G401.6 (cell line): ENCODE data around the gene KIF9.
"Not testable (repeated sequence)": the region's sequence is repeated elsewhere in the genome, so short reads cannot be mapped to it uniquely, and the experiment has no call there.

Source experiments
- FAIRE-seq: peaks from 2 replicates; lab custom pipeline; 2012; peaks lifted over from hg19 to GRCh38; lab: Jason Lieb, UNC

The KIF9 gene, protein sequence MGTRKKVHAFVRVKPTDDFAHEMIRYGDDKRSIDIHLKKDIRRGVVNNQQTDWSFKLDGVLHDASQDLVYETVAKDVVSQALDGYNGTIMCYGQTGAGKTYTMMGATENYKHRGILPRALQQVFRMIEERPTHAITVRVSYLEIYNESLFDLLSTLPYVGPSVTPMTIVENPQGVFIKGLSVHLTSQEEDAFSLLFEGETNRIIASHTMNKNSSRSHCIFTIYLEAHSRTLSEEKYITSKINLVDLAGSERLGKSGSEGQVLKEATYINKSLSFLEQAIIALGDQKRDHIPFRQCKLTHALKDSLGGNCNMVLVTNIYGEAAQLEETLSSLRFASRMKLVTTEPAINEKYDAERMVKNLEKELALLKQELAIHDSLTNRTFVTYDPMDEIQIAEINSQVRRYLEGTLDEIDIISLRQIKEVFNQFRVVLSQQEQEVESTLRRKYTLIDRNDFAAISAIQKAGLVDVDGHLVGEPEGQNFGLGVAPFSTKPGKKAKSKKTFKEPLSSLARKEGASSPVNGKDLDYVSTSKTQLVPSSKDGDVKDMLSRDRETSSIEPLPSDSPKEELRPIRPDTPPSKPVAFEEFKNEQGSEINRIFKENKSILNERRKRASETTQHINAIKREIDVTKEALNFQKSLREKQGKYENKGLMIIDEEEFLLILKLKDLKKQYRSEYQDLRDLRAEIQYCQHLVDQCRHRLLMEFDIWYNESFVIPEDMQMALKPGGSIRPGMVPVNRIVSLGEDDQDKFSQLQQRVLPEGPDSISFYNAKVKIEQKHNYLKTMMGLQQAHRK

DNA sequence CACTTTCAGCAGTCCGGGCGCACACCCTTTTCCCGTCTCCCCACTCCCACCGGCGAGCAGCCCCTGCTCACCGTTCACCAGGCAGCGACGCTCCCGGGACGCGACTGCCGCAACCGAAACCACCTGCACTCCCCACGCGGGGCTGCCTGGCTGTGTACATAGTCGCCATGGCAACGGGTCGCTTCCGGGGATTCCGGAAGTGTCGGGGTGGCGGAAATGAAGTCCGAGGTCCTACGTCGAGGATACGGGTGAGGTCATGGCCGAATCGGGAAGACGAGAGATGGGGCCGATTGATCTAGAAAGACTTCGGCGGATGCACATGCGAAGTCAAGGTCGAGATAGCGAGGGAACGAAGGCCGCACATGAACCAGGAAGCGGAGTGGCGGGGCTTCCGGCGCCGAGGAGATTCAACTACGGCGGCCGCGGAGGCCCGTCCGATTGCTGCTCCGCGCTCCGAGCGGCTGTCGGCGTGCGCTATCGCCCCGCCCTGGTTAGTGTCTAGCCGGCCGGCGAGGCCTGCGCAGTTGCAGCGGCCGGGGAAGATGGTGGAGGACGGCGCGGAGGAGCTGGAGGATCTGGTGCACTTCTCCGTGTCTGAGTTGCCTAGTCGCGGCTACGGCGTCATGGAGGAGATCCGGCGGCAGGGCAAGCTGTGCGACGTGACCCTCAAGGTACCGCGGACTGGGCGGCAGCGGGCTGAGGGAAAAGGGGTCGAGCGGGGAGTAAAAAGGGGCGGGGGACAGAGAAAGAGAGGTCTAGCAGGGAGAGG lies at the start of gene KIF9, which contains the start of gene KLHL18:
TSS of gene KIF9 (minus strand) at position 376 of the 769 bp plus-strand sequence. CDS start 5,425 bp downstream, outside the sequence.
TSS of gene KLHL18 (plus strand) at position 521 of the 769 bp plus-strand sequence. CDS start at position 543, 22 bp downstream.
- peak; percentile 92 for FAIRE-seq

DNA sequence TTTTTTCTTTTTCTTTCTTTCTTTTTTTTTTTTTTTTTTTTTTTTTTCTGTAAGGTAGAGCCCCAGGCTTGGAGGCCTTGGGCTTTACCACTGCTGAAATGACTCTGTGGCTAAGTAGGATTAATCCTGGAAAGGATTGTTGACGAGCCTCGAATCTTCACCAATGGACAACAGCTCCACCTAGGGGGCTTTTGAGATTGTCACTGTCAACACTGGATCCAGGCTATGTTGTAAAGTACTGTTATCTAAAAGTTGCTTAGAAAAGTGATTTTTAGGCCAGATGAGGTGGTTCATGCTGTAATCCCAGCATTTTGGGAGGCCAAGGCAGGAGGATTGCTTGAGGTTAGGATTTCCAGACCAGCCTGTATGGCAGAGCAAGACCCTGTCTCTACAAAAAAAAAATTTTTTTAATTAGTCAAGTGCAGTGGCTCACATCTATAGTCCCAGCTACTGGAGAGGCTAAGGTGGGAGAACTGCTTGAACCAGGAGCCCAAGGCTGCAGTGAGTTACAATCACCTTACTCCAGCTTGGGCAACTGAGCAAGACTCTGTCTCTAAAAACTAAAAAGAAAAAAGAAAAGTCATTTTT lies 41.8 kb upstream of the KIF9 start:
- FAIRE-seq, result peak; percentile 96

DNA sequence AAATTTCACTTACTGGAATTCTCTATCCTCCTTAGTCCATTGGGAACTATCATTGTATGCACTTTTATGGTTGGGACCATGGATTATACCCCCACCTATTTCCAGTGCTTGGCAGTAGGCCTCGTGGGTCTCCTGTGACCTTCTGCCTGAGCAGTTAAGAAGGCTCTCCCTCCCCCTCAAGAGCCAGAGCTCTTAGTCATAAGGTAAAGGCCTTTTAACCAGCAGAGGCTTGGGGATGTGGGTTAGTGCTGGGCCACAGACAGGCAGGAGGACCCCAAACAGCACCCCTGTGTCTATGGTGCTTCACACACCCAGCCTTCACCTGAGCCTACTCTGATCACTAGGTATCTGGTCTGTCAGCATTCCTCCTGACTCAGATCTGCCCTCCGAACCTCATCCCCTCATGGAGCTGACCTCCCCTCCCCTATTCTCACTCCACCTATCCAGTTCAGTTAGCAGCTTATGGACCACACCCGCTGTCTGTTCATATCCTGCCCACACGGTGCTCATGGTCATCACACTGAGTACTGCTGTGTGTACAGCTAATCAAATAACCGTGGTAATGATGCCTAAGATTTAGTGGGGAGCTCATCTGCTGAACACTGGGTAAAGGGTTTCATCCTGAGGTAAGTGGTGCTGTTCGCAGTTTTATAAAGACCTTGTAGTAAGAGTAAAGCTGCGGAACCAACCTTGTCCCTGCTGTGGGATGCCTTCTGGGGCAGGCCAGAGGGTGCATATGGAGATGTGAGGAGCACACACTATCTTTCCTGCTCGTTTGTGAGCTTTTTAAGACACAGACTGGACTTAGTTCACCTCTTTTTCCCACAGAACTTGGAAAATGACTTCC lies 41.1 kb upstream of the KIF9 start:
- FAIRE-seq, result no peak

DNA sequence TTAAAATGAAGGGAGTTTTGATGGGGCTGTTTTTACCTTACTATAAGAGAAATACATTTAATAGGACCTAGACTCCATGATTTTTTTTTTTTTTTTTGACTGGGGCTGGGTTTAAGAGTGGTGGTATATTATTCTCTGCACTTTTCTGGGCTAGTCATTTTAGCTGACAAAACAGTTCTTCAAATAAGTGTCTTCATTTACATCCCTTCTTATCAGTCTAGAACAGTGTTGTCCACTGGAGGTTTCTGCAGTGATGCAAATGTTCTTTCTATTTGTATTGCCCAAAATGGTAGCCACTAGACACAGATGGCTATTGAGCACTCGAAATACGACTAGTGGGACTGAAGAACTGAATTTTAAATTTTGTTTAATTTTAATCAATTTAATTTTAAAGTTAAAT lies 37.4 kb upstream of the KIF9 start:
- FAIRE-seq, result no peak

DNA sequence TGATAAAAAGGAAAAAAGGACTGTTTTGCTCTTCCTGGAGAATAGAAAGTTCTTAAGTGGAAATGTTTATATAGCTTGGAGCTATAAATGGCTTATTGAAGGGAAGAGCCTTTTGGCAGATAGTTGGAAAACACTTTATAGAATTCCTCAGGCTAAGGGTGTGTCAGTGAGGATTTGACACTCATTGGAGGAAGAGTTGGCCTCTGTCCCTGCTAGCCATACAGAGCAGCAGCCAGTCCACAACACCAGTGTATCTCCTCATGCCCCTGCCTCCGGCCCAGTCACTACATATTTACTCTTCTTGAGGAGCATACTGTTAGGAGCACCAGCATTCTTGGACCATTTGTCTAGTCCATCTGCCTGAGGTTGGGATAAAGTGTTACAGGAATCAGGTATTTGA lies 36.3 kb upstream of the KIF9 start:
- FAIRE-seq, result no peak

DNA sequence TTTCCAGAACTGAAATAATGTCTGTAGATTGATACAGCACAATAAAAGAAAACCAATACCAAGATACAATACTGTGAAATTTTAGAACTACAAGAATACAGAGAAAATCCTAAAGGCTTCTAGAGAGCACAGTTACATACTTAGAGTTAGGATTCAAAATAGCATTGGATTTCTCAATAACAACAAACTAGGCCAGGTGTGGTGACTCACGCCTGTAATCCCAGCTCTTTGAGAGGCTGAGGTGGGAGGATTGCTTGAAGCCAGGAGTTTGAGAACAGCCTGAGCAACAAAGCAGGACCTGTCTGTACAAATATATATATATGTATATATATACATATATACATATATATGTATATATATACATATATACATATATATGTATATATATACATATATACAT lies 33.6 kb upstream of the KIF9 start:
- FAIRE-seq, result not testable (repeated sequence)

DNA sequence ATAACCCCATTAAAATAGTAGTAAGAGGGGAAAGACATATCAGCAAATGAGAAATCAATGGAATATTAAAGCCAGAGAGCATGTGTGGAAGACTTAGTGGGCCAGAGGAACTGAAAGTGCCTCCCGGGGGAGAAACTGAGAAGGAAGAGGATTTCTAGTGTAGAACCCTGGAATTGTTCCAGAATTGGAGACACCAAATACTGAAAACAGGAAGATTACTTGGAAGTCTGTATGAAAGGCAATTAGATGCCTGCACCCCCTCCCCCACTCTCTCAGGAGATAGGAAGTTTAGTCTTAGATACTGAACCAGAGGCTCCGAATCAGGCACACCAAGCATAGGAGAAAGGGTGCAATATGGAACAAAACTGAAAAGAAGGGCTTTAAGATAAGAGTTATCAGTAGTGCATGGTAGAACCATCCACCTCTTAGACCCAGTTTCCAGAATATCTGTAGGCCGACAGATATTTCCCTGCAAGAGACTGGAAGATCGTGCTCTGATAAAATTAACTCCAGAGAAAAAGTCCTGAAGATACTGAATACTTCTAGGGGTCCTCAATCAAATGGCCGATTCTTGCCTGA lies 32.6 kb upstream of the KIF9 start:
- FAIRE-seq, result no peak

DNA sequence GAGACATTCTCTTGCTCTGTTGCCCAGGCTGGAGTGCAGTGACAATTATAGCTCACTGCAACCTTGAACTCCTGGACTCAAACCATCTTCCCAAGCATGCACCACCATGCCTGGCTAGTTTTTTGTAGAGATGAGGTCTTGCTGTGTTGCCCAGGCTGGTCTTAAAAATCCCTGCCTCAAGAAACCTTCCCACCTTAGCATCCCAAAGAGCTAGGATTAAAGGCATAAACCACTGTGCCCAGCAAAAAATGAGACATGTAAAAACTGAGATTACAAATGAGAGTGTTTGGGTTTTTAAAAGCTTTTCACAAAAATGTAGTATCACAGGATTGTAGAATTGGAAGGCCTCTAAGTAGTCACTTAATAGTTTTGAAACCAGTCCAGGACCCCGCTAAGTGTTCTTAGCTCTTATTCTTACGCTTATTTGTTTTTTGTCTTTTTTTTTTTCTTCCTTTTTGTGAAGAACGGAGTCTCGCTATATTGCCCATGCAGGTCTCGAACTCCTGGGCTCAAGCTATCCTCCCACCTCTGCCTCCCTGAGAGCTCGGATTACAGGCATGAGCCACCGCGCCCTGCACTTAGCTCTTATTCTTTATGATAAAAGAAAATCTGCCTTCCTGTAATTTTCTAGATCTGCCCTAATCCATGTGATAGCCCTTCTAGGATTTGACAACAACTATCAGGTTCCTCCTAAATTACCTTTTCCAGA lies 31.6 kb upstream of the KIF9 start:
- no peak for FAIRE-seq

DNA sequence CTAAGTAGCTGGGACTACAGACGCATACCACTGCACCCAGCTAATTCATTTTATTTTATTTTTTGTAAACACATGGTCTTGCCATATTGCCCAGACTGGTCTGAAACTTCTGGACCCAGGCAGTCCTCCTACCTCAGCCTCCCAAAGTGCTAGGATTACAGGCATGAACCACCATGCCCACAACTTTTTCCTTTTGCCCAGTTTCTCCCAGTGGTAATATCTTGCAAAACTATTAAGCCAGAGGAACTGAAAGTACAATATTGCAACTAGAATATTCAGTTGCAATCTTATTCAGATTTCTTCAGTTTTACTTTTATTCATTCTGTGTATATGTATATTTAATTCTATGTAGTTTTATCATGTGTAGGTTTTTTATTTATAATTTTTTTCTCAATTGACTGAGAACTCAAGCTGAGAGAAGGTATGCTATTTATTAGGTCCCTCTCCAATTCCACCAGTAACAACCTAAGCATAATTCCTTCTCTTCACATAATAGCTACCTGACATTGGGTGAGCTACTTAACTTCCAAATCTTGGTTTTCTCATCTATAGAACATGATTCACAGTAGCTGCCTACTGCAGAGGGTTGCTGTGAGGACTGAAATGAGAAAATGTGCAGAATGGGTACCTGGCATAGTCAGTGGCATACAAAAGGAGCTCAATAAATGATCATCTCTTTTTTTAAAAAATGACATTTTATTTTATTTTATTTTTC lies 30.9 kb upstream of the KIF9 start:
- no peak for FAIRE-seq

DNA sequence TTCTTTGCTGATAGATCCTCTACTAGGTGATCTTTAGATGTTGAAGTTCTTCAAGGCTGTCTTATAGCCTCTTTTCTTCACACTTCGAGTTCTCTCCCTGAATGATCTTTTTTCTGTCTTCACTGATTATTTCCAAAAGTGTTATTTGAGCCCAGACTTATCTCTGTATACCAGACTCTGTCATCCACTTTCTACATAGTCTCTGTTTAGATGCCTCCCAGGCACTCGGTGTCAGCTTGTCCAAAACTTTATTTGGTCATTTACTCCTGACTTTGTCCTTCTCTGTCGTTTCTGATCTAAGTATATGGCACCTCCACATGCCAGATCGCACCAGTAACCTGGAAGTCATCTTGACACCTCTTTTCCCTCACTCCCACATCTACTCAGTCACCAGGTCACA lies 27.8 kb upstream of the KIF9 start:
- no peak for FAIRE-seq

DNA sequence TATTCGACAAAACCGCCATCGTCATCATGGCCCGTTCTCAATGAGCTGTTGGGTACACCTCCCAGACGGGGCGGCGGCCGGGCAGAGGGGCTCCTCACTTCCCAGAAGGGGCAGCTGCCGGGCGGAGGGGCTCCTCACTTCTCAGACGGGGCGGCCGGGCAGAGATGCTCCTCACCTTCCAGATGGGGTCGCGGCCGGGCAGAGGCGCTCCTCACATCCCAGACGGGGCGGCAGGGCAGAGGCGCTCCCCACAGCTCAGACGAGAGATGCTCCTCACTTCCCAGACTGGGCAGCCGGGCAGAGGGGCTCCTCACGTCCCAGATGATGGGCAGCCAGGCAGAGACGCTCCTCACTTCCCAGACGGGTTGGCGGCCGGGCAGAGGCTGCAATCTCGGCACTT lies 26.6 kb upstream of the KIF9 start:
- FAIRE-seq, result not testable (repeated sequence)

DNA sequence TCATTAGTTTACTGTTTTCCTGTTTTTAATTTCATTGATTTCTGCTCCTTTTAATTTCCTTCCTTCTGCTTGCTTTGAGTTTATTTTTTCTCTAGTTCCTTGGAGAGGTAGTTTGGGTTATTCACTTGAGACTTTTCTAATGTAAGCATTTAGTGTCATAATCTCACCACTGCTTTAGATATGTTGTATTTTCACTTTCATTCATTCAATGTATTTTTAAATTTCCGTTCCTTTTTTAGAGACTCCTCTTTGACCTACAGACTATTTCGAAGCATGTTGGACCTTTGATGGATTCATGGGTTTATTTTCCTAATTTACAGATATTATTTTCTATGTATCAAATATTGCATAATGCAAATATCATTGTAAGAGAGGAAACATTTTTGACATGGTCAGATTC lies 23.4 kb upstream of the KIF9 start:
- FAIRE-seq, result no peak

DNA sequence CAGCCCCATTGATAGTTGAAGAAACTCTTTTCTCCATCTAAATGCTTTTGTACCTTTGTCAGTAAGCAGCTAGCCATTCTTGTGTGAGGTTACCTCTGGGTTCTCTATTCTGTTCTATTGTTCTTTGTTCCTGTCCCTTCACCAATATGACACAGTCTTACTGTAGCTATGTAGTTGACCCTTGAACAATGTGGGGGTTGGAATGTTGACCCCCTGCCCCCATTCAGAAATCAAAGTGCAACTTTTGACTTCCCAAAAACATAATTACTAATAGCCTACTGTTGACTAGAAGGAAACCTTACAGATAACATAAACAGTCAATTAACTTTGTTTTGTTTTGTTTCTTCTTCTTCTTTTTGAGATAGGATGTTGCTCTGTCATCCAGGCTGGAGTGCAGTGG lies 18.9 kb upstream of the KIF9 start:
- no peak for FAIRE-seq

DNA sequence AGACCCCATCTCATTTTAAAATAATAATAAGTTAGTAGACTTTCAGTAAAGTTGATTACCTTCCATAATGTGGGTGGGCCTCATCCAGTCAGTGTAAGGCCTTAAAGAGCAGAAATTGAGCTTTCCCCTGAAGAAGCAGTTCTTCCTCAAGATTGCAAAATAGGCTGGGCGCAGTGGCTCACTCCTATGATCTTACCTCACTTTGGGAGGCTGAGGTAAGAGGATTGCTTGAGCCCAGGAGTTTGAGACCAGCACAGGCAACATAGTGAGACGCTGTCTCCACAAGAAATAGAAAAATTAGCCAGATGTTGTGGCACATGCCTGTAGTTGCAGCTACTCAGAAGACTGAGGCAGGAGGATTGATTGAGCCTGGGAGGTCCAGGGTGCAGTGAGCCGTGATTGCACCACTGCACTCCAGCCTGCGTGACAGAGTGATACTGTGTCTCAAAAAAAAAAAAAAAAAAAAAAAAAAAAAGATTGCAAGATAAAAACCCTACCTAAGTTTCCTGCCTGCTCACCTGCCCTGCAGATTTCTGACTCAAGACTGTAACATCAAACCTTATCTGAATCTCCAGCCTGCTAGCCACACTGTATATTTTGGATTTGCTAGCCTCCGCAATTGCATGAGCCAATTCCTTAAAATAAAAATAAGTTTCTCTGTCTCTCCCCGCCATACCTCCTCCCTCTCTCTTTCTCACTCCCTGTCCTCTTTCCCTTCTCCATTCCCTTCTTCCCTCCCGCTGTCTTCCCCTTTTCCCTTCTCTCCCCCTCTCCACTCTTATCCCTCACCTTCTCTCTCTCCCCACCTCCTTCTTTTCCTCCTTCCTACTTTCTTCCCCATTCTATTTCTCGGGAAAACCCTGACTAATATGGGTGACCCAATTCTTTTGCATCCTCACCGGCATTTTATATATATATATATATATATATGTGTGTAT lies 17.1 kb upstream of the KIF9 start:
- no peak for FAIRE-seq

DNA sequence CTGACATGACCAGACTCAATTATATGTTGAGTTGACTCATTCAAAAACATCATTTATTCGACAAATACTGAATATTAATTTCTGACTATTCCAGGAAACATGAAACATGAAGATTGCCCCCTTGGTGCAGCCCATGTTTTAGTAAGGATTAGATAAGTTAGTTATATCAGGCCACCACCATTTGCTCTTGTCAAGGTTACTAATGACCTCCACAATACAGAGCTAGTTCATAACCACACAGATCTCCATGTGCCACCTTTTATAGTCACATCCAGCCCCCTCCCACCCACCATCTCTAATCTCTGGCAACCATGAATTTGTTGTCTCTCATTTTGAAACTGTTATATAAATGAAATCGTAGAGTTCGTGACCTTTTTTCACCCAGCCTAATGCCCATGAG lies 15.8 kb upstream of the KIF9 start:
- FAIRE-seq, result no peak

DNA sequence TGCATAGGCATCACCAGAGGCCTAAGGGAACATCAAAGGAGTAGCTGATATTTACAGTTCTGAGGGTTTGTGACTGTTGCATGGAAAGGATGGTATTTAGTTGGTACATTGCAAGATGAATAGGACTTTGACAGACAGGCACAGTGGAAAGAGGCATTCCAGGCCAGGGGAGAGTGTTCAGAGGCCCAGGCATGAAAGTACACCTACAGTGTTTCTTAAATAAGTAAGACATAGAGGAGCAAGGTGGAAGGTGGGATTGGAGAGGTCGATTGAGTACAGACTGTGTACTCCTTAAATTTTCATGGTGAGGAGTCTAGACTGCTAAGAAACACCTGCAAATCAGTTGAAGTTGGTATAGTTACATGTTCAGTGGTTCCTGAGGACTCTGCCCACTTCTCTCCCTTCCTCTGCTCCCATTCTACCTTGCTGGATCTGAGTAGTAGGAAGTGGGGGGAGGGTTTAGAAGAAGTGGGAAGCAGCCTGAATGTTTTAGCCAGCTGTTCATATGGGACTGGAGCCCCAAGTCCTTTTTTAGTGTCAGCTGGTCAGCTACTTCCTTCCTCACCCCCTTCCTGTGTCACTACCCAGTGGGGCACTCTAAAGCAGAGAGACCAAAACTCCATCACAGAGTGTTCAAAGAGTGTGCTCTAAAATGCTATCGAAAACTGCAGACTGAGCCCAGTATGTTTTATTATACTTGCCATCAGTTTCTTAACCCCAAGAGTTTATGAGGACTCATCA lies 14.1 kb upstream of the KIF9 start:
- FAIRE-seq, result no peak

DNA sequence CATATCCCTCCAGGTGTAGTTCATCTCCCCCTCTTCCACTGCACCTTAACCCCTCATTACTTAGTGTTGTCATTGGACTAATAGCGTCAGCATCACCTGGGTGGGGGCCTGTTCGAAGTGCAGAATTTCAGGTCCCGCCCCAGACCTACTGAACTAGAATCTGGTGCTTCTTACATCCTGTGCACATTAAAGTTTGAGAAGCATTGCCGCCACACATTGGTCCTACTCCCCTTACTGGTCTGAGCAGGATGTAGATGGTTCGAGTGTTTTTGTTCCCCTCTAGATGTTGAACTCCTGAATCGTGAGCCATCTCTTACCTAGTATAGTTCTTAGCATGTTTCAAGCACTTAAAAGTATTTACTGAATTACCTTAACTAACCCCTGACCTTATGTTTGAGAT lies 13.4 kb upstream of the KIF9 start:
- no peak for FAIRE-seq

DNA sequence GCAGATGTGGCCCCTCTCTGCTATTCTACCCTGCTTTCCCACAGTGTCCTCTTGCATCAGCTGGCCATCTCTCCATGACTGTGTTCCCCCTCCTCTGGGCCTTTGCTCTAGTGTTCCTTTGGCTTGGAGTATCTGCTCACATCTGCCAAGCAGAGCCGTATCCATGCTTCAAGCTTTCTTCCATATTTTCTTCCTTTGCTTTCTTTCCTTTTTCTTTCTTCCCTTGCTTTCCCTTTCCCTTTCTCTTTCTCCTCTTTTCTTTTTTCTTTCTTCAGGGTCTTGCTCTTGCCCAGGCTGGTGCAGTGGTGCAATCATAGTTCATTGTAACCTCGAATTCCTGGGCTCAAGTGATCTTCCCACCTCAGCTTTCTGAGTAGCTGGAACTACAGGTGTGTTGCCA lies 12.7 kb upstream of the KIF9 start:
- FAIRE-seq, result no peak
